HepG2 (cell line): ENCODE measurements around the gene ZNF394. TPM values are rescaled to one million over a fixed set of nuclear protein-coding genes. Genes with fewer than 3 reads are reported as not detected.
A peak's percentile ranks its signal among the peaks of the same experiment; 100 is the strongest.

ENCODE experiments used
- ARNT ChIP-seq: fragments of 450-650 bp; IDR thresholded peaks from 2 replicates; pipeline ENCODE4 v1.6.1; 2017
- ATF7 ChIP-seq, 2 experiments: fragments of 450-650 bp in 1 of 2; sonication (generic) in 1 of 2; formaldehyde crosslinking in 1 of 2; IDR thresholded peaks; 2 replicates each; pipeline versions ENCODE4 v1.4.0 to v1.6.1; 2016 to 2020; ENCODE audit warnings: antibody characterized with exemption in 1 of 2, mild to moderate bottlenecking in 1 of 2, missing genetic modification reagents in 1 of 2
- BHLHE40 ChIP-seq: IDR thresholded peaks from 2 replicates; pipeline ENCODE4 v1.6.1; 2011; ENCODE audit warnings: low read length, improper control_type of control experiment
- DNMT3B ChIP-seq: conservative IDR thresholded peaks from 2 replicates; pipeline ENCODE4 v1.6.1; 2016; ENCODE audit warnings: missing biosample characterization, control low read depth
- ELF4 ChIP-seq: sonication (generic); formaldehyde crosslinking; IDR thresholded peaks from 2 replicates; pipeline ENCODE4 v1.5.0; 2020; ENCODE audit warnings: missing genetic modification reagents, mild to moderate bottlenecking, moderate library complexity, borderline replicate concordance
- HIVEP1 ChIP-seq: sonication (generic); formaldehyde crosslinking; IDR thresholded peaks from 2 replicates; pipeline ENCODE4 v1.4.0; 2020; ENCODE audit warnings: mild to moderate bottlenecking, missing genetic modification reagents
- HNF4G ChIP-seq, 2 experiments: sonication (generic) in 1 of 2; formaldehyde crosslinking in 1 of 2; IDR thresholded peaks; 2 replicates each; pipeline versions ENCODE4 v1.4.0 to v1.6.1; 2011 to 2020; ENCODE audit warnings: borderline replicate concordance in 2 of 2, low read depth in 2 of 2, mild to moderate bottlenecking in 2 of 2, low read length in 1 of 2, missing genetic modification reagents in 1 of 2, moderate library complexity in 1 of 2
- HOXA9 ChIP-seq: sonication (generic); formaldehyde crosslinking; IDR thresholded peaks from 2 replicates; pipeline ENCODE4 v1.8.1; 2022; ENCODE audit warnings: missing genetic modification reagents, mild to moderate bottlenecking, moderate library complexity, borderline replicate concordance
- MBD4 ChIP-seq: IDR thresholded peaks from 2 replicates; pipeline ENCODE4 v1.6.1; 2012; ENCODE audit warnings: low read length, inconsistent platforms, borderline replicate concordance
- MZF1 ChIP-seq: sonication (generic); formaldehyde crosslinking; IDR thresholded peaks from 2 replicates; pipeline ENCODE4 v1.8.1; 2023; ENCODE audit warnings: mild to moderate bottlenecking, missing genetic modification reagents, borderline replicate concordance
- NRL ChIP-seq: sonication (generic); formaldehyde crosslinking; IDR thresholded peaks from 2 replicates; pipeline ENCODE4 v1.5.0; 2020; ENCODE audit warnings: missing genetic modification reagents, mild to moderate bottlenecking, moderate library complexity, borderline replicate concordance
- TEAD3 ChIP-seq: optimal IDR thresholded peaks from 2 replicates; pipeline ENCODE3; 2016; ENCODE audit warnings: borderline replicate concordance
- ZNF101 ChIP-seq: sonication (generic); formaldehyde crosslinking; IDR thresholded peaks from 2 replicates; pipeline ENCODE4 v1.4.0; 2020; ENCODE audit warnings: mild to moderate bottlenecking, low read depth, missing genetic modification reagents, borderline replicate concordance
- ZNF253 ChIP-seq: sonication (generic); formaldehyde crosslinking; IDR thresholded peaks from 2 replicates; pipeline ENCODE4 v1.8.0; 2022; ENCODE audit warnings: mild to moderate bottlenecking, missing genetic modification reagents, borderline replicate concordance
- ZNF331 ChIP-seq: sonication (generic); formaldehyde crosslinking; IDR thresholded peaks from 2 replicates; pipeline ENCODE4 v1.4.0; 2020; ENCODE audit warnings: missing genetic modification reagents
- ZNF343 ChIP-seq: sonication (generic); formaldehyde crosslinking; IDR thresholded peaks from 2 replicates; pipeline ENCODE4 v1.4.0; 2020; ENCODE audit warnings: mild to moderate bottlenecking, missing genetic modification reagents
- ZNF460 ChIP-seq: sonication (generic); formaldehyde crosslinking; IDR thresholded peaks from 2 replicates; pipeline ENCODE4 v1.5.1; 2020; ENCODE audit warnings: missing genetic modification reagents, mild to moderate bottlenecking, borderline replicate concordance
- ZNF547 ChIP-seq: sonication (generic); formaldehyde crosslinking; IDR thresholded peaks from 2 replicates; pipeline ENCODE4 v1.5.1; 2020; ENCODE audit warnings: mild to moderate bottlenecking, missing genetic modification reagents
- ZNF550 ChIP-seq: sonication (generic); formaldehyde crosslinking; IDR thresholded peaks from 2 replicates; pipeline ENCODE4 v1.4.0; 2020; ENCODE audit warnings: mild to moderate bottlenecking, missing genetic modification reagents, borderline replicate concordance
- ZNF878 ChIP-seq: sonication (generic); formaldehyde crosslinking; IDR thresholded peaks from 2 replicates; pipeline ENCODE4 v1.8.1; 2023; ENCODE audit warnings: mild to moderate bottlenecking, missing genetic modification reagents, moderate library complexity
- polyA plus RNA-seq, 8 experiments: library from polyadenylated mRNA; depleted of rRNA in 3 of 8; stranded (reverse) in 7 of 8; unstranded in 1 of 8; fragments of >200 nt; fragmentation: Illumina TruSeq in 4 of 8; extraction: Trizol in 4 of 8; gene quantifications; 2 replicates each; pipeline versions ENCODE4 v1.2.1 to v1.2.3, GENCODE V29; 2011 to 2016; ENCODE audit warnings: low read depth in 4 of 8, missing spikeins in 1 of 8, mixed read lengths in 1 of 8; ENCODE audit not compliant: insufficient read depth in 1 of 8
- total RNA-seq, 5 experiments: library from RNA; depleted of rRNA; stranded (reverse); fragments of >200 nt; fragmentation: Illumina TruSeq; extraction: Trizol; gene quantifications; 2 replicates each; pipeline ENCODE4 v1.2.3, GENCODE V29; 2016; ENCODE audit warnings: low read depth in 1 of 5
- TF ChIP-seq, protein P1 (sequence below): sonication (generic); formaldehyde crosslinking; IDR thresholded peaks from 2 replicates; pipeline ENCODE4 v1.8.1; 2023; ENCODE audit warnings: mild to moderate bottlenecking, missing genetic modification reagents
- TF ChIP-seq, protein P2 (sequence below): sonication (generic); formaldehyde crosslinking; conservative IDR thresholded peaks from 2 replicates; pipeline ENCODE4 v1.8.0; 2022; ENCODE audit warnings: mild to moderate bottlenecking, moderate library complexity, missing genetic modification reagents
- TF ChIP-seq, protein P3 (sequence below): sonication (generic); formaldehyde crosslinking; IDR thresholded peaks from 2 replicates; pipeline ENCODE4 v1.5.0; 2020; ENCODE audit warnings: missing genetic modification reagents
- TF ChIP-seq, protein P4 (sequence below): sonication (generic); formaldehyde crosslinking; IDR thresholded peaks from 2 replicates; pipeline ENCODE4 v1.4.0; 2020; ENCODE audit warnings: mild to moderate bottlenecking, missing genetic modification reagents

The ZNF394 gene
- total and polyA plus RNA-seq, 2 of the 13 experiments (the other 11 are each of a cell fraction or from before 2014, with no cell fraction given): 7.8 to 19.6 TPM

DNA sequence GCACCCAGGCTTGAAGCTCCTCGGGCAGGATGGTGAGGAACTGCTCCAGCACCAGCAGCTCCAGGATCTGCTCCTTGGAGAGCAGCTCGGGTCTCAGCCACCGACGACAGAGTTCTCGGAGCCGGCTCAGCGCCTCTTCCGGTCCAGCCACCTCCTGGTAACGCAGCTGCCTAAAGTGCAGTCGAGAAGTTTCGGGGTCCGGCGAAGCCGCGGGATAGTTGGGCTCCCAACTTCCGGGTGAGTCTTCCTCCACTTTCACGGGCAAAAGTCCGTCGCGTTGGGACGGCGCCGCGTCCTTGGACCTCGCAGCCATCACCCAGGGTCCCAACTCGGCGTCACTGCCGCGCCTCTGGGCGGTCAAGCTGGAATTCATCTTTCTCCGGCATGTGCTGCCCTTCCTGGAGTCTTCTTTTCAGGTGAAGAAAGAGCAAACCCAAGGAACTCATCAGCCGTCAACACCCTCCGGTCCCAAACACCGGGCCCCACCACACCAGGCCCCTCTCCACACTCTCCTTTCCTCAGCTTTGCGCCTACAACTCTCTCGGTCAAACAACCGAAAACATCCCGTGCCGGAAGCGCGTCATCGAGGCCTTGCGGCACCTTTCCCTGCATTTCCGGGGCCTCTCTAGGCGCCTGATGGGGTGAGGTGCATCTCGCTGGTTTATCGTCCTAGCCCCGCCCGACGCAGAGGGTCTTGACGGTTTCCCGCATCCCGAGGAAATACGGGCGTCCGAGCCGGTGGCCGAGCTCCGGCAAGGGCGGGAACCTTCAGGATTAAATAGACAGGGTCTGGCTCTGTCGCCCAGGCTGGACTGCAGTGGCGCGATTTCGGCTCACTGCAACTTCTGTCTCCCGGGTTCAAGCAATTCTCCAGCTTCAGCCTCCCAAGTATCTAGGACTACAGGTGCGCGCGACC, at the start of gene ZNF394 (continued):
- TF ChIP-seq ZNF550 (CRISPR knock-in tag) (0 out of 2 replicates have a peak, but pooled peaks have one; percentile 22), ELF4 (CRISPR knock-in tag) (0 out of 2 replicates have a peak, but pooled peaks have one; percentile 50), ZNF547 (peak; percentile 86; the same call in 1 of the 2 replicates), HIVEP1 (CRISPR knock-in tag) (no peak), ATF7 (IDR thresholded peaks at IDR 0.05) (no peak), ATF7 (CRISPR knock-in tag; IDR thresholded peaks at IDR 0.05) (no peak), HOXA9 (no peak), ZNF253 (CRISPR knock-in tag) (no peak; the same call in 1 of the 2 replicates), ZNF101 (CRISPR knock-in tag) (no peak), ZNF878 (CRISPR knock-in tag) (no peak), ARNT (no peak), NRL (CRISPR knock-in tag) (peak; percentile 73; the same call in 1 of the 2 replicates), MBD4 (no peak), ZNF343 (no peak), MZF1 (CRISPR knock-in tag) (peak; percentile 32; the same call in 1 of the 2 replicates), ZNF460 (CRISPR knock-in tag) (no peak), HNF4G (IDR thresholded peaks at IDR 0.05; ENCODE audit: borderline replicate concordance, low read depth, low read length) (no peak), HNF4G (CRISPR knock-in tag; IDR thresholded peaks at IDR 0.05; ENCODE audit: borderline replicate concordance, low read depth) (no peak; the same call in 1 of the 2 replicates), BHLHE40 (peak; percentile 63), ZNF331 (CRISPR knock-in tag) (peak; percentile 70; the same call in 1 of the 2 replicates), TEAD3 (CRISPR knock-in tag) (peak; percentile 75), DNMT3B (no peak)
- TF ChIP-seq, protein P1, sequence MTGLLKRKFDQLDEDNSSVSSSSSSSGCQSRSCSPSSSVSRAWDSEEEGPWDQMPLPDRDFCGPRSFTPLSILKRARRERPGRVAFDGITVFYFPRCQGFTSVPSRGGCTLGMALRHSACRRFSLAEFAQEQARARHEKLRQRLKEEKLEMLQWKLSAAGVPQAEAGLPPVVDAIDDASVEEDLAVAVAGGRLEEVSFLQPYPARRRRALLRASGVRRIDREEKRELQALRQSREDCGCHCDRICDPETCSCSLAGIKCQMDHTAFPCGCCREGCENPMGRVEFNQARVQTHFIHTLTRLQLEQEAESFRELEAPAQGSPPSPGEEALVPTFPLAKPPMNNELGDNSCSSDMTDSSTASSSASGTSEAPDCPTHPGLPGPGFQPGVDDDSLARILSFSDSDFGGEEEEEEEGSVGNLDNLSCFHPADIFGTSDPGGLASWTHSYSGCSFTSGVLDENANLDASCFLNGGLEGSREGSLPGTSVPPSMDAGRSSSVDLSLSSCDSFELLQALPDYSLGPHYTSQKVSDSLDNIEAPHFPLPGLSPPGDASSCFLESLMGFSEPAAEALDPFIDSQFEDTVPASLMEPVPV (CRISPR knock-in tag): peak; percentile 85; the same call in 1 of the 2 replicates
- TF ChIP-seq, protein P2, sequence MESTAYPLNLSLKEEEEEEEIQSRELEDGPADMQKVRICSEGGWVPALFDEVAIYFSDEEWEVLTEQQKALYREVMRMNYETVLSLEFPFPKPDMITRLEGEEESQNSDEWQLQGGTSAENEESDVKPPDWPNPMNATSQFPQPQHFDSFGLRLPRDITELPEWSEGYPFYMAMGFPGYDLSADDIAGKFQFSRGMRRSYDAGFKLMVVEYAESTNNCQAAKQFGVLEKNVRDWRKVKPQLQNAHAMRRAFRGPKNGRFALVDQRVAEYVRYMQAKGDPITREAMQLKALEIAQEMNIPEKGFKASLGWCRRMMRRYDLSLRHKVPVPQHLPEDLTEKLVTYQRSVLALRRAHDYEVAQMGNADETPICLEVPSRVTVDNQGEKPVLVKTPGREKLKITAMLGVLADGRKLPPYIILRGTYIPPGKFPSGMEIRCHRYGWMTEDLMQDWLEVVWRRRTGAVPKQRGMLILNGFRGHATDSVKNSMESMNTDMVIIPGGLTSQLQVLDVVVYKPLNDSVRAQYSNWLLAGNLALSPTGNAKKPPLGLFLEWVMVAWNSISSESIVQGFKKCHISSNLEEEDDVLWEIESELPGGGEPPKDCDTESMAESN (CRISPR knock-in tag): 0 out of 2 replicates have a peak, but pooled peaks have one; percentile 28
- TF ChIP-seq, protein P3, sequence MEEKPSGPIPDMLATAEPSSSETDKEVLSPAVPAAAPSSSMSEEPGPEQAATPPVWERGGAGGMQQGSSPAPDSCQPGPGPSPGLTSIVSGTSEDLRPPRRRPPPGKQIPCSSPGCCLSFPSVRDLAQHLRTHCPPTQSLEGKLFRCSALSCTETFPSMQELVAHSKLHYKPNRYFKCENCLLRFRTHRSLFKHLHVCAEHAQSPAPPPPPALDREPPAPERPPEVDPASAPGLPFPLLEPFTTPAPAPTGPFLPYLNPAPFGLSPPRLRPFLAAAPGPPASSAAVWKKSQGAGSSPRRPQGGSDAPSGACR: no peak; the same call in 1 of the 2 replicates
- TF ChIP-seq, protein P4, sequence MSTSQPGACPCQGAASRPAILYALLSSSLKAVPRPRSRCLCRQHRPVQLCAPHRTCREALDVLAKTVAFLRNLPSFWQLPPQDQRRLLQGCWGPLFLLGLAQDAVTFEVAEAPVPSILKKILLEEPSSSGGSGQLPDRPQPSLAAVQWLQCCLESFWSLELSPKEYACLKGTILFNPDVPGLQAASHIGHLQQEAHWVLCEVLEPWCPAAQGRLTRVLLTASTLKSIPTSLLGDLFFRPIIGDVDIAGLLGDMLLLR (CRISPR knock-in tag): peak; percentile 66
